HepG2 (cell line): Measurements from ENCODE around the gene ESPN. TPM values are rescaled to one million over a fixed set of nuclear protein-coding genes. Genes with fewer than 3 reads are reported as not detected.

Source experiments
- BCL6 ChIP-seq: IDR thresholded peaks from 2 replicates; pipeline ENCODE4 v1.6.1; 2016; ENCODE audit warnings: missing genetic modification reagents, missing compliant biosample characterization
- CCDC6 ChIP-seq: sonication (generic); formaldehyde crosslinking; IDR thresholded peaks from 2 replicates; pipeline ENCODE4 v1.8.1; 2022; ENCODE audit warnings: mild to moderate bottlenecking, missing genetic modification reagents, moderate library complexity
- CENPT ChIP-seq: sonication (generic); formaldehyde crosslinking; IDR thresholded peaks from 2 replicates; pipeline ENCODE4 v1.8.0; 2022; ENCODE audit warnings: low read depth, mild to moderate bottlenecking, moderate library complexity, missing genetic modification reagents
- EED ChIP-seq: sonication (generic); formaldehyde crosslinking; IDR thresholded peaks from 2 replicates; pipeline ENCODE4 v1.5.0; 2020; ENCODE audit warnings: mild to moderate bottlenecking, missing genetic modification reagents
- FOXA1 ChIP-seq, 2 experiments: fragments of 450-650 bp in 1 of 2; sonication (generic) in 1 of 2; formaldehyde crosslinking in 1 of 2; IDR thresholded peaks; 2 replicates each; pipeline versions ENCODE4 v1.4.0 to v1.6.1; 2016 to 2020; ENCODE audit warnings: missing genetic modification reagents in 1 of 2
- FOXK2 ChIP-seq: fragments of 450-650 bp; IDR thresholded peaks from 2 replicates; pipeline ENCODE4 v1.6.1; 2016
- HHEX ChIP-seq: IDR thresholded peaks from 2 replicates; pipeline ENCODE4 v1.6.1; 2016; ENCODE audit warnings: control low read depth
- KLF16 ChIP-seq, 2 experiments: sonication (generic) in 1 of 2; formaldehyde crosslinking in 1 of 2; IDR thresholded peaks; 2 replicates each; pipeline versions ENCODE4 v1.6.1 to v1.8.0; 2016 to 2023; ENCODE audit warnings: missing genetic modification reagents in 2 of 2, missing compliant biosample characterization in 1 of 2
- MTA1 ChIP-seq: sonication (generic); formaldehyde crosslinking; IDR thresholded peaks from 2 replicates; pipeline ENCODE4 v1.4.0; 2020; ENCODE audit warnings: missing genetic modification reagents, mild to moderate bottlenecking, borderline replicate concordance
- NPAS2 ChIP-seq: sonication (generic); formaldehyde crosslinking; IDR thresholded peaks from 2 replicates; pipeline ENCODE4 v1.8.0; 2022; ENCODE audit warnings: mild to moderate bottlenecking, missing genetic modification reagents, borderline replicate concordance
- NRL ChIP-seq: sonication (generic); formaldehyde crosslinking; IDR thresholded peaks from 2 replicates; pipeline ENCODE4 v1.5.0; 2020; ENCODE audit warnings: missing genetic modification reagents, mild to moderate bottlenecking, moderate library complexity, borderline replicate concordance
- PAX8 ChIP-seq: sonication (generic); formaldehyde crosslinking; IDR thresholded peaks from 2 replicates; pipeline ENCODE4 v1.8.0; 2022; ENCODE audit warnings: mild to moderate bottlenecking, missing genetic modification reagents, borderline replicate concordance
- SOX5 ChIP-seq: IDR thresholded peaks from 2 replicates; pipeline ENCODE4 v1.6.1; 2016; ENCODE audit warnings: borderline replicate concordance
- SRSF4 ChIP-seq: fragments of 200-400 bp; formaldehyde crosslinking; IDR thresholded peaks from one replicate; pipeline ENCODE4 v1.6.1; 2018; ENCODE audit warnings: mild to moderate bottlenecking, low read depth, low read length, moderate library complexity; ENCODE audit not compliant: poor library complexity, severe bottlenecking
- TRIM24 ChIP-seq: sonication (generic); formaldehyde crosslinking; IDR thresholded peaks from 2 replicates; pipeline ENCODE4 v1.8.0; 2022; ENCODE audit warnings: mild to moderate bottlenecking, missing genetic modification reagents
- ZBTB21 ChIP-seq: sonication (generic); formaldehyde crosslinking; IDR thresholded peaks from 2 replicates; pipeline ENCODE4 v1.4.0; 2020; ENCODE audit warnings: missing genetic modification reagents
- ZBTB33 ChIP-seq: sonication (generic); formaldehyde crosslinking; IDR thresholded peaks from 2 replicates; pipeline ENCODE4 v1.4.0; 2020; ENCODE audit warnings: missing genetic modification reagents
- ZNF234 ChIP-seq: sonication (generic); formaldehyde crosslinking; conservative IDR thresholded peaks from 2 replicates; pipeline ENCODE4 v1.5.1; 2020; ENCODE audit warnings: mild to moderate bottlenecking, missing genetic modification reagents
- ZNF382 ChIP-seq: sonication (generic); formaldehyde crosslinking; IDR thresholded peaks from 2 replicates; pipeline ENCODE4 v1.5.0; 2020; ENCODE audit warnings: missing genetic modification reagents, mild to moderate bottlenecking, borderline replicate concordance
- ZNF441 ChIP-seq: sonication (generic); formaldehyde crosslinking; IDR thresholded peaks from 2 replicates; pipeline ENCODE4 v1.7.0; 2021; ENCODE audit warnings: missing genetic modification reagents, borderline replicate concordance
- ZNF468 ChIP-seq: sonication (generic); formaldehyde crosslinking; IDR thresholded peaks from 2 replicates; pipeline ENCODE4 v1.8.0; 2022; ENCODE audit warnings: mild to moderate bottlenecking, moderate library complexity, missing genetic modification reagents
- ZNF607 ChIP-seq: sonication (generic); formaldehyde crosslinking; IDR thresholded peaks from 2 replicates; pipeline ENCODE4 v1.5.1; 2020; ENCODE audit warnings: missing genetic modification reagents, mild to moderate bottlenecking, borderline replicate concordance
- polyA plus RNA-seq, 8 experiments: library from polyadenylated mRNA; depleted of rRNA in 3 of 8; stranded (reverse) in 7 of 8; unstranded in 1 of 8; fragments of >200 nt; fragmentation: Illumina TruSeq in 4 of 8; extraction: Trizol in 4 of 8; gene quantifications; 2 replicates each; pipeline versions ENCODE4 v1.2.1 to v1.2.3, GENCODE V29; 2011 to 2016; ENCODE audit warnings: low read depth in 4 of 8, missing spikeins in 1 of 8, mixed read lengths in 1 of 8; ENCODE audit not compliant: insufficient read depth in 1 of 8
- total RNA-seq, 5 experiments: library from RNA; depleted of rRNA; stranded (reverse); fragments of >200 nt; fragmentation: Illumina TruSeq; extraction: Trizol; gene quantifications; 2 replicates each; pipeline ENCODE4 v1.2.3, GENCODE V29; 2016; ENCODE audit warnings: low read depth in 1 of 5
- TF ChIP-seq, protein P1 (sequence below): sonication (generic); formaldehyde crosslinking; IDR thresholded peaks from 2 replicates; pipeline ENCODE4 v1.4.0; 2020; ENCODE audit warnings: missing genetic modification reagents, borderline replicate concordance
- TF ChIP-seq, protein P2 (sequence below): sonication (generic); formaldehyde crosslinking; IDR thresholded peaks from 2 replicates; pipeline ENCODE4 v1.5.0; 2020; ENCODE audit warnings: missing genetic modification reagents, mild to moderate bottlenecking, borderline replicate concordance
- TF ChIP-seq, protein P3 (sequence below): sonication (generic); formaldehyde crosslinking; conservative IDR thresholded peaks from 2 replicates; pipeline ENCODE4 v1.4.0; 2020; ENCODE audit warnings: missing genetic modification reagents

The ESPN gene
- total and polyA plus RNA-seq, 2 of the 13 experiments (the other 11 are each of a cell fraction or from before 2014, with no cell fraction given): 48.6 to 54.2 TPM

GRCh38 chr1:6464514-6464836 is 39.9 kb downstream of the ESPN start (continued):
- TF ChIP-seq, protein P1, sequence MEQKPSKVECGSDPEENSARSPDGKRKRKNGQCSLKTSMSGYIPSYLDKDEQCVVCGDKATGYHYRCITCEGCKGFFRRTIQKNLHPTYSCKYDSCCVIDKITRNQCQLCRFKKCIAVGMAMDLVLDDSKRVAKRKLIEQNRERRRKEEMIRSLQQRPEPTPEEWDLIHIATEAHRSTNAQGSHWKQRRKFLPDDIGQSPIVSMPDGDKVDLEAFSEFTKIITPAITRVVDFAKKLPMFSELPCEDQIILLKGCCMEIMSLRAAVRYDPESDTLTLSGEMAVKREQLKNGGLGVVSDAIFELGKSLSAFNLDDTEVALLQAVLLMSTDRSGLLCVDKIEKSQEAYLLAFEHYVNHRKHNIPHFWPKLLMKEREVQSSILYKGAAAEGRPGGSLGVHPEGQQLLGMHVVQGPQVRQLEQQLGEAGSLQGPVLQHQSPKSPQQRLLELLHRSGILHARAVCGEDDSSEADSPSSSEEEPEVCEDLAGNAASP: no peak
- TF ChIP-seq EED (CRISPR knock-in tag) (no peak), NPAS2 (CRISPR knock-in tag) (no peak), TRIM24 (no peak), ZNF234 (CRISPR knock-in tag) (0 out of 2 replicates have a peak, but pooled peaks have one; percentile 63), SRSF4 (no peak), ZBTB21 (CRISPR knock-in tag) (no peak), HHEX (CRISPR knock-in tag) (no peak), SOX5 (no peak), ZBTB33 (CRISPR knock-in tag) (no peak), CCDC6 (CRISPR knock-in tag) (no peak), MTA1 (CRISPR knock-in tag) (no peak), FOXK2 (no peak), ZNF468 (CRISPR knock-in tag) (no peak), ZNF441 (CRISPR knock-in tag) (no peak), CENPT (CRISPR knock-in tag) (no peak), ZNF607 (CRISPR knock-in tag) (peak; percentile 65; the same call in 1 of the 2 replicates), NRL (CRISPR knock-in tag) (0 out of 2 replicates have a peak, but pooled peaks have one; percentile 44), KLF16 (CRISPR knock-in tag; IDR thresholded peaks at IDR 0.05) (no peak), BCL6 (CRISPR knock-in tag) (0 out of 2 replicates have a peak, but pooled peaks have one; percentile 12), ZNF382 (no peak), PAX8 (no peak), FOXA1 (IDR thresholded peaks at IDR 0.05) (no peak), FOXA1 (CRISPR knock-in tag; IDR thresholded peaks at IDR 0.05) (no peak)
- TF ChIP-seq, protein P2, sequence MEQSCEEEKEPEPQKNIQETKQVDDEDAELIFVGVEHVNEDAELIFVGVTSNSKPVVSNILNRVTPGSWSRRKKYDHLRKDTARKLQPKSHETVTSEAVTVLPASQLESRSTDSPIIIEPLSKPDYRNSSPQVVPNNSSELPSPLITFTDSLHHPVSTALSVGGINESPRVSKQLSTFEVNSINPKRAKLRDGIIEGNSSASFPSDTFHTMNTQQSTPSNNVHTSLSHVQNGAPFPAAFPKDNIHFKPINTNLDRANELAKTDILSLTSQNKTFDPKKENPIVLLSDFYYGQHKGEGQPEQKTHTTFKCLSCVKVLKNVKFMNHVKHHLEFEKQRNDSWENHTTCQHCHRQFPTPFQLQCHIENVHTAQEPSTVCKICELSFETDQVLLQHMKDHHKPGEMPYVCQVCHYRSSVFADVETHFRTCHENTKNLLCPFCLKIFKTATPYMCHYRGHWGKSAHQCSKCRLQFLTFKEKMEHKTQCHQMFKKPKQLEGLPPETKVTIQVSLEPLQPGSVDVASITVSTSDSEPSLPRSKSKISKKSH (CRISPR knock-in tag): 0 out of 2 replicates have a peak, but pooled peaks have one; percentile 11
- TF ChIP-seq, protein P3, sequence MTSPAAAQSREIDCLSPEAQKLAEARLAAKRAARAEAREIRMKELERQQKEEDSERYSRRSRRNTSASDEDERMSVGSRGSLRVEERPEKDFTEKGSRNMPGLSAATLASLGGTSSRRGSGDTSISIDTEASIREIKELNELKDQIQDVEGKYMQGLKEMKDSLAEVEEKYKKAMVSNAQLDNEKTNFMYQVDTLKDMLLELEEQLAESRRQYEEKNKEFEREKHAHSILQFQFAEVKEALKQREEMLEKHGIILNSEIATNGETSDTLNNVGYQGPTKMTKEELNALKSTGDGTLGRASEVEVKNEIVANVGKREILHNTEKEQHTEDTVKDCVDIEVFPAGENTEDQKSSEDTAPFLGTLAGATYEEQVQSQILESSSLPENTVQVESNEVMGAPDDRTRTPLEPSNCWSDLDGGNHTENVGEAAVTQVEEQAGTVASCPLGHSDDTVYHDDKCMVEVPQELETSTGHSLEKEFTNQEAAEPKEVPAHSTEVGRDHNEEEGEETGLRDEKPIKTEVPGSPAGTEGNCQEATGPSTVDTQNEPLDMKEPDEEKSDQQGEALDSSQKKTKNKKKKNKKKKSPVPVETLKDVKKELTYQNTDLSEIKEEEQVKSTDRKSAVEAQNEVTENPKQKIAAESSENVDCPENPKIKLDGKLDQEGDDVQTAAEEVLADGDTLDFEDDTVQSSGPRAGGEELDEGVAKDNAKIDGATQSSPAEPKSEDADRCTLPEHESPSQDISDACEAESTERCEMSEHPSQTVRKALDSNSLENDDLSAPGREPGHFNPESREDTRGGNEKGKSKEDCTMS (CRISPR knock-in tag): no peak
